A673 (cell line): ENCODE data around the gene BRD4. TPM values are rescaled to one million over a fixed set of nuclear protein-coding genes. Genes with fewer than 3 reads are reported as not detected.

ENCODE experiments used
- BruUV-seq: library from RNA; stranded (reverse); fragments of 400-500 nt; replicated peaks from 2 replicates; lab custom pipeline; 2021; lab: Mats Ljungman, UMichigan
- CTCF ChIA-PET: fragments of 300-600 bp; sonication (Branson Sonifier 250); formaldehyde crosslinking; loops from one replicate; lab custom pipeline; 2022; ENCODE audit warnings: antibody characterized with exemption; lab: Charles Lee
- POLR2A ChIA-PET: fragments of 300-600 bp; sonication (Branson Sonifier 250); formaldehyde crosslinking; loops from one replicate; lab custom pipeline; 2022; ENCODE audit warnings: antibody characterized with exemption; ENCODE audit not compliant: low non-redundant PET; lab: Charles Lee
- DNase-seq: peaks from one replicate; pipeline ENCODE4 v3.0.0-alpha.2; 2015; ENCODE audit warnings: low spot score
- H3K27ac ChIP-seq: fragments of 200-600 bp; sonication (generic); 2 replicates; pipeline ENCODE4 v1.5.1; 2016; ENCODE audit warnings: mixed run types, low read depth, mild to moderate bottlenecking, mixed read lengths, antibody characterized with exemption, low read length; ENCODE audit not compliant: poor library complexity, severe bottlenecking
- H3K27me3 ChIP-seq: fragments of 200-600 bp; sonication (generic); replicated peaks from 2 replicates; pipeline ENCODE4 v1.6.1; 2017; ENCODE audit warnings: mixed run types, low read depth, mild to moderate bottlenecking, mixed read lengths, antibody characterized with exemption, low read length; ENCODE audit not compliant: insufficient read depth, poor library complexity
- H3K36me3 ChIP-seq: fragments of 200-600 bp; sonication (generic); 2 replicates; pipeline ENCODE4 v1.6.1; 2016; ENCODE audit warnings: mixed run types, mild to moderate bottlenecking, mixed read lengths, antibody characterized with exemption, low read length; ENCODE audit not compliant: insufficient read depth, poor library complexity, severe bottlenecking
- H3K4me1 ChIP-seq: fragments of 200-600 bp; sonication (generic); 2 replicates; pipeline ENCODE4 v1.6.1; 2017; ENCODE audit warnings: mixed run types, mild to moderate bottlenecking, mixed read lengths, antibody characterized with exemption, low read length; ENCODE audit not compliant: insufficient read depth, poor library complexity, severe bottlenecking
- H3K4me3 ChIP-seq: fragments of 200-600 bp; sonication (generic); 2 replicates; pipeline ENCODE4 v1.5.1; 2016; ENCODE audit warnings: low read depth, mixed run types, mild to moderate bottlenecking, mixed read lengths, low read length; ENCODE audit not compliant: poor library complexity, severe bottlenecking
- H3K9me3 ChIP-seq: fragments of 200-600 bp; sonication (generic); 2 replicates; pipeline ENCODE4 v1.6.1; 2016; ENCODE audit warnings: mixed run types, low read depth, mild to moderate bottlenecking, mixed read lengths, antibody characterized with exemption, low read length; ENCODE audit not compliant: poor library complexity, severe bottlenecking
- EZH2 ChIP-seq: fragments of 200-600 bp; sonication (generic); IDR thresholded peaks from 2 replicates; pipeline ENCODE4 v1.6.1; 2017; ENCODE audit warnings: borderline replicate concordance, low read depth, mild to moderate bottlenecking, mixed read lengths, antibody characterized with exemption, low read length; ENCODE audit not compliant: poor library complexity, severe bottlenecking
- intact Hi-C: fragments of 100-400 bp; cut with micrococcal nuclease; formaldehyde crosslinking; loops from one replicate; pipeline ENCODE4 v1.10.0; 2022; ENCODE audit not compliant: unreplicated experiment
- total RNA-seq: library from RNA; stranded (reverse); gene quantifications from 2 replicates; pipeline ENCODE4 v1.2.3, GENCODE V29; 2021
- TF ChIP-seq, protein P1 (sequence below): fragments of 300-800, 200-600 bp; sonication (generic); conservative IDR thresholded peaks from 2 replicates; pipeline ENCODE4 v1.5.1; 2017; ENCODE audit warnings: low read depth, mild to moderate bottlenecking, antibody characterized with exemption, low read length, moderate library complexity, mixed read lengths

BRD4 gene
- total RNA-seq, 1 experiment from 2014 or later = 174 TPM

GRCh38 chr19:15210323-15210781 lies 122.0 kb downstream of the BRD4 start:
- DNase-seq = no peak
- Histone ChIP-seq H3K36me3 (no peaks in the 10 kb centered on the region), H3K4me1 (no peaks in the 10 kb centered on the region), H3K27me3 (no peaks in the 10 kb centered on the region), H3K27ac (no peak overlapping the region), H3K4me3 (no peak overlapping the region), H3K9me3 (no peaks in the 10 kb centered on the region)
- no TSS peak for BruUV-seq
- intact Hi-C loops = no loop called here
- no peak for TF ChIP-seq EZH2
- TF ChIP-seq, protein P1, sequence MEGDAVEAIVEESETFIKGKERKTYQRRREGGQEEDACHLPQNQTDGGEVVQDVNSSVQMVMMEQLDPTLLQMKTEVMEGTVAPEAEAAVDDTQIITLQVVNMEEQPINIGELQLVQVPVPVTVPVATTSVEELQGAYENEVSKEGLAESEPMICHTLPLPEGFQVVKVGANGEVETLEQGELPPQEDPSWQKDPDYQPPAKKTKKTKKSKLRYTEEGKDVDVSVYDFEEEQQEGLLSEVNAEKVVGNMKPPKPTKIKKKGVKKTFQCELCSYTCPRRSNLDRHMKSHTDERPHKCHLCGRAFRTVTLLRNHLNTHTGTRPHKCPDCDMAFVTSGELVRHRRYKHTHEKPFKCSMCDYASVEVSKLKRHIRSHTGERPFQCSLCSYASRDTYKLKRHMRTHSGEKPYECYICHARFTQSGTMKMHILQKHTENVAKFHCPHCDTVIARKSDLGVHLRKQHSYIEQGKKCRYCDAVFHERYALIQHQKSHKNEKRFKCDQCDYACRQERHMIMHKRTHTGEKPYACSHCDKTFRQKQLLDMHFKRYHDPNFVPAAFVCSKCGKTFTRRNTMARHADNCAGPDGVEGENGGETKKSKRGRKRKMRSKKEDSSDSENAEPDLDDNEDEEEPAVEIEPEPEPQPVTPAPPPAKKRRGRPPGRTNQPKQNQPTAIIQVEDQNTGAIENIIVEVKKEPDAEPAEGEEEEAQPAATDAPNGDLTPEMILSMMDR = no peak
- CTCF ChIA-PET = no interaction called here
- POLR2A ChIA-PET = no interaction called here

DNA sequence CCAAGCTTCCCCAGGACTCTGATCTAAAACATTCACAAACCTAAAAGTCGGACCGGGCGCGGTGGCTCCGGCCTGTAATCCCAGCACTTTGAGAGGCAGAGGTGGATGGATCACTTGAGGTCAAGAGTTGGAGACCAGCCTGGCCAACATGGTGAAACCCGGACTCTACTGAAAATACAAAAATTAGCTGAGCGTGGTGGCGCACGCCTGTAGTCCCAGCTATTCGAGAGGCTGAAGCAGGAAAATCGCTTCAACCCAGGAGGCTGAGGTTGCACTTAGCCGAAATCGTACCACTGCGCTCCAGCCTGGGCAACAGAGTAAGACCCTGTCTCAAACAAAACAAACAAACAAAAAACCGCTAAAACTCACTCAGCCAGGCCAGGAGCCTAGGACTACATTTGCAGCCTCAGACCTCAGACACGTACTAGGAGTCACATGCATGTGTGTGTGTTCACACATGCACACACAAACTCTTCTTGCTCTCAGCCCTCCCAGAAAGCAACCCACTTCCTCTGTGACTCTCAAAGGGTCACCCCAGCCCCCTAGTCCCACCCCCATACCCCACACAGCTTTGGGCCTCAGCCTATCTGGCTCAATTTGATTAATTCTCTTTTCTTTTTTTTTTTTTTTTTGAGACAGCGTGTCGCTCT lies 130.8 kb downstream of the BRD4 start:
- Histone ChIP-seq H3K27ac (no peak overlapping the region), H3K4me3 (peak overlapping the region; percentile 90), H3K36me3 (peaks cover 4% of the 10 kb centered on the region), H3K9me3 (no peaks in the 10 kb centered on the region), H3K27me3 (no peaks in the 10 kb centered on the region), H3K4me1 (no peaks in the 10 kb centered on the region)
- ChIA-PET POLR2A (no interaction called here), CTCF (no interaction called here)
- intact Hi-C loops = no loop called here
- BruUV-seq = no TSS peak
- no peak for DNase-seq
- TF ChIP-seq EZH2 = no peak
- TF ChIP-seq, protein P1 = no peak

GRCh38 chr19:15200553-15201364 lies 131.6 kb downstream of the BRD4 start, which contains the start of gene NOTCH3:
Gene NOTCH3 (minus strand): TSS chr19:15200995. CDS start chr19:15200905, 90 bp downstream.
- CTCF ChIA-PET = no interaction called here
- POLR2A ChIA-PET = no interaction called here
- no TSS peak for BruUV-seq
- TF ChIP-seq, protein P1 = no peak
- TF ChIP-seq EZH2 = no peak
- no peak for DNase-seq
- no peaks in the 10 kb centered on the region for H3K9me3 ChIP-seq
- peak within 1 kb of the TSS; percentile 73 for H3K27ac ChIP-seq
- intact Hi-C loops = no loop called here
- no peaks in the 10 kb centered on the region for H3K27me3 ChIP-seq
- peaks cover 7% of the 10 kb centered on the region for H3K4me1 ChIP-seq
- H3K4me3 ChIP-seq = peak within 1 kb of the TSS; percentile 90
- H3K36me3 ChIP-seq = peaks cover 4% of the 10 kb centered on the region
